ENCODE results near the gene CXCL17.

The CXCL17 gene

DNA sequence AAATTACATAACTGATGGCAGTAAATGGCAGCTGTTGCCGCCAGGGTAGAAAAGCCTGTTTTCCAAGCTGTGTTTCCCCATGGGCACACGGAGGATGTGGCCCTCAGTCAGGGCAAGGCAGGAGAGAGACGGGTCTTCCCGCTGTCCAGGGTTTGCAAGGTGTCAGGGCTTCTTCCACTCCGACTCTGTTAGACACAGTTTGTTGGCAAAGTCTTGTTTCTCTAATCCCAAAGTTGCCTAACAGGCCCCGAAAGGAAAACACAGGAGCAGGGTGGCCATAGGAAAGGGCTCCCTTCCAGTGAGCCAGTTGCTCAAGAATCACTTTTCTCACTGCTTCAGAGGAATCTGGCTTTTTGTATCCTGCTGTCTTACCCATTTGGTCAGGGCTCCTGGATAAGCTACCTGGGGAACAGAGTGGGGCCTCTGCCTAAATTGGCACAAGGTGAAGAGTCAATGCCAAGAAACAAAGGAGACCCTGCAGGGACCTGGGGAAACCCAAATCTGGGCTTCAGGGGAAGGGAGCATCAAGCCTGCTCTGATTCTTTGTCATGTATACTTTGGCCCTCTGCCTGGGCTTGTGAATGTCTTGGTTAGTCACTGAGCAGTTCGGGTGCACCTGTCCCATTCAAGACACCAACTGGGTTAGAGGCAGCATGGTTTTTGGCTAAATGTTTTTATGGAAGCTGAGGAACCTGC, 29.0 kb upstream of the CXCL17 start:
- TF ChIP-seq, protein P1, sequence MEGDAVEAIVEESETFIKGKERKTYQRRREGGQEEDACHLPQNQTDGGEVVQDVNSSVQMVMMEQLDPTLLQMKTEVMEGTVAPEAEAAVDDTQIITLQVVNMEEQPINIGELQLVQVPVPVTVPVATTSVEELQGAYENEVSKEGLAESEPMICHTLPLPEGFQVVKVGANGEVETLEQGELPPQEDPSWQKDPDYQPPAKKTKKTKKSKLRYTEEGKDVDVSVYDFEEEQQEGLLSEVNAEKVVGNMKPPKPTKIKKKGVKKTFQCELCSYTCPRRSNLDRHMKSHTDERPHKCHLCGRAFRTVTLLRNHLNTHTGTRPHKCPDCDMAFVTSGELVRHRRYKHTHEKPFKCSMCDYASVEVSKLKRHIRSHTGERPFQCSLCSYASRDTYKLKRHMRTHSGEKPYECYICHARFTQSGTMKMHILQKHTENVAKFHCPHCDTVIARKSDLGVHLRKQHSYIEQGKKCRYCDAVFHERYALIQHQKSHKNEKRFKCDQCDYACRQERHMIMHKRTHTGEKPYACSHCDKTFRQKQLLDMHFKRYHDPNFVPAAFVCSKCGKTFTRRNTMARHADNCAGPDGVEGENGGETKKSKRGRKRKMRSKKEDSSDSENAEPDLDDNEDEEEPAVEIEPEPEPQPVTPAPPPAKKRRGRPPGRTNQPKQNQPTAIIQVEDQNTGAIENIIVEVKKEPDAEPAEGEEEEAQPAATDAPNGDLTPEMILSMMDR (IDR thresholded peaks at IDR 0.05; ENCODE audit: low read length, missing control alignments): no peak
- H3K4me3 ChIP-seq (replicated peaks; ENCODE audit: low read depth, low read length): no peak overlapping the region
- peak; percentile 37 for DNase-seq (ENCODE audit: low read depth)

DNA sequence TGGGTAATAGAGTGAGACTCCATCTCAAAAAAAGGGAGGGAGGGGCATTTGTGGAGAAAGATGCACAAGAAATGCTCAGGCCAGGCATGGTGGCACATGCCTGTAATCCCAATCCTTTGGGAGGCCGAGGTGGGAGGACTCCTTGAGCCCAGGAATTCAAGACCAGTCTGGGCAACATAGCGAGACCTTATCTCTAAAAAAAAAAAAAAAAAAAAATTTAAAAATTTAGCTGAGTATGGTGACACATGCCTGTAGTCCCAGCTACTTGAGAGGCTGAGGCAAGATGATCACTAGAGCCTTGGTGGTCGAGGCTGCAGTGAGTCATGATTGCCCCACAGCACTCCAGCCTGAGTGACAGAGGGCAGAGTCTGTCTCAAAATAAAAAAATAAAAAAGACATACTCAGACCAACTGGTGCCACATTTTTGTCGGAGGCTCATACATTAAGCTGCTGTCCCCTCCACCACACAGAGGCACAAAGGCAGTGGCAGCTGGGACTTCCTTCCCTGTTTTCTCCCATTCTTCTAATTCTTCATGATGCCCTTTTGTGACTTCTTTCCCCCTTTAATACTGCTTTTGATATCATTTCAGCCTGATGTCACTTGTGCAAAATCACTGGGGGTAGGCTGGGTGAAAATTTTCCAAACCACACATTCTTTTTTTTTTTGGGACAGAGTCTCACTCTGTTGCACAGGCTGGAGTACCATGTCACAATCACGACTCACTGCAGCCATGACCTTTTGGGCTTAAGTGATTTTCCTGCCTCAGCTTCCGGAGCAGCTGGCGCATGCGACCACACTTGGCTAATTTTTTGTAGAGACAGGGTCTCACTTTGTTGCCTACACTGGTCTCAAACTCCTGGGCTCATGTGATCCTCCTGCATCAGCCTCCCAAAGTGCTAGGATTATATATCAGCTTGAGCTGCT, 26.8 kb upstream of the CXCL17 start:
- TF ChIP-seq, protein P1 (IDR thresholded peaks at IDR 0.05; ENCODE audit: low read length, missing control alignments): no peak
- peak; percentile 19 for DNase-seq (ENCODE audit: low read depth)
- no peak overlapping the region for H3K4me3 ChIP-seq (replicated peaks; ENCODE audit: low read depth, low read length)

DNA sequence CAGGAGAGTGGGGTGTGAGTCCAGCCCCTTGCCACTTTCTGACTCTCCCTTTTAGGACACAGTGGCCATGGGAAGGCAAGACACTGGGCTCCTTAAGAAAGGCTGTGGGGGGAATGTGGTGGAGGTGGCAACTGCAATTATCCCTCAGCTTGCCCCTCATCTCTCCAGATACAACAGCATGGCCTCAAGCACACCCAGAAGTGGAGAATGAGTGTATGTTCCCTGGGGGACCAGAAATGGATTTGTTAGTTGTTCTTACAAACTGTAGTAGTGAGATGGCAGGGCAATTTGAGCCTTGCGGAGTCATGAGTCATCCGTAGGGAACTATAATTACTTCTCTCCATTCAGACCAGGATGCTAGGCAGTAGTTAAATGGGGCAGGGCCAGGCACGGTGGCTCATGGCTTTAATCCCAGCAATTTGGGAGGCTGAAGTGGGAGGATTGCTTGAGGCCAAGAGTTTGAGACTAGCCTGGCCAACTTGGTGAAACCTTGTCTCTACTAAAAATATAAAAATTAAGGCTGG, 25.6 kb upstream of the CXCL17 start:
- H3K4me3 ChIP-seq (replicated peaks; ENCODE audit: low read depth, low read length): no peak overlapping the region
- peak; percentile 67 for DNase-seq (ENCODE audit: low read depth)
- TF ChIP-seq, protein P1 (IDR thresholded peaks at IDR 0.05; ENCODE audit: low read length, missing control alignments): no peak

DNA sequence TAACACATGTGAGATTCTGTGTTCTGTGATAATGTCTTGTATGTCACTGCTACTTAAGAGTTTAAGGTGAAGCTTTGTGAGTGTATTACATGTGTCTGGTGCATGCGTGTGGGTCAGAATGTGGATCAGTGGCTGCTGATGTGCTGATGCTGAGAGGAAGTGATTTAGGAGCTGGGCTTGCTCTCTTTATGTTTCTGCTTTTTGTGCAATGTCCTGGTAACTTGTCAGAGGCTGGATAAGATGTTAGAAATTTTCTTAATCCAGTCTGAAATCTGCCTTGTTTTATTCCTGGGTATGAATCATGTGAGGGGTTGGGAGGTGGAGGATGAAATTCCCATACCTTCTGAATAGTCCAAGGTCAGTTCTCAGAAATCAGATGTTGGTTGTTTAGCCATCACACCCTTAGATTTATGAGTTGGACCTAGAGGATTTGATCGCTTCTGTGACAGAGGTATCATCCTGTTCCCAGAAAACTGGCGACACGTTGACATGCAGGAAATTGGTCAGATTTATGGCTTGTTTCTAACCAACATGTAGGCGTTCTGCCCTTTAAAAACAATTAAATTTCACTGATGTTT, 24.5 kb upstream of the CXCL17 start:
- TF ChIP-seq, protein P1 (IDR thresholded peaks at IDR 0.05; ENCODE audit: low read length, missing control alignments): no peak
- no peak overlapping the region for H3K4me3 ChIP-seq (replicated peaks; ENCODE audit: low read depth, low read length)
- DNase-seq (ENCODE audit: low read depth): peak; percentile 39

DNA sequence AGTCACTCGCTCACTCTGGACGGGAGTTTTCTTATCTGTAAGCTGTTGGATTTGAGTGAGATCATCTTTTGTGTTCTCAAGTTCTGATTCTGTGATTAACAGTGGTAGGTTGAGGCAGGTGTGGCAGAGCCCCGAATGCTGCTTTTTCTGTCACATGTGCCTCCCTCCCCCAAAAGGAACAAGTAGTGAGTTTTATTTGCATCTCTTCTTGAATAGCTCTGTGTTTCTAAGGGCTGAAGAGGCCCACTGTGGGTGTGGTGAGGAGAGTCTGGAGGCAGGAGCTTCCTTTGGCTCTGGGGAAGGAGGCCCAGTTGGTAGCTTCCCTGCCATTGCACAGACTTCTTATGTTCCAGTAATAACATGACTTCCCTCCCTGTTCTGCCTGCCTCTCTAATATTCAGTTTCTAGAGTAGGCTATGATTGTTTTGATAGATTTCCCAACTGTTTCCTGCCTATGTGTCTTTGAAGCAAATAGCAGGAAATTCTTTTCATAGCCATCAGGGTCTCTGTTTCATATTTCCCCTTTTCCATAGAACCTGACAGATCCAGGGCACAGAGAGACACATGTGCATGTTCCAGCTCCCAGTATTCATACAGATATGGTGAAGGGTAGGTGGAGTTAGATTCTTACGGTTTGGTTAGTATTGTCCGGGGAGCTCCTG, 23.9 kb upstream of the CXCL17 start:
- TF ChIP-seq, protein P1 (IDR thresholded peaks at IDR 0.05; ENCODE audit: low read length, missing control alignments): no peak
- DNase-seq (ENCODE audit: low read depth): peak; percentile 76
- no peak overlapping the region for H3K4me3 ChIP-seq (replicated peaks; ENCODE audit: low read depth, low read length)

DNA sequence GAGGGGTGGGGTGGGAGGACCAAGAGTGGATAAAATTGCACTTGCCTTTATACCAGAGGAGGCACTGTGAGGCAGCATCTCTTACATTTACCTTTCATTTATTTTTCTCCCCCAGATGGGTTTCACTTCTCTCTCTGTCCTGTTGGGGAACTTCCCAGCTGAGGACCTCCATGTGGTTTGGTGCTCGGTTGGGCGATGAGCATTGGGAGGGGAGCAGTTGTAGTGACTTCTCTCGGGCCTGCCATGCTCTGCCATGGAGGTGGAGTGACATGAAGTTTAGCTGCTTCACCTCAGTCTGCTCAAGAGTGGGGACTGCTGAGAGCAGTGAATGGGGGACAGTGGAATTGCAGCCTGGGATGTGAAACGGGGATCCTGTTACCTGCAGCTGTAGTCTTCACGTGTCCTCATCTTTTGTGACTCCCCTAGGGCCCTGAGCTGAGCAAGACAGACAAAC, 23.1 kb upstream of the CXCL17 start:
- H3K4me3 ChIP-seq (replicated peaks; ENCODE audit: low read depth, low read length): no peak overlapping the region
- TF ChIP-seq, protein P1 (IDR thresholded peaks at IDR 0.05; ENCODE audit: low read length, missing control alignments): no peak
- no peak for DNase-seq (ENCODE audit: low read depth)
